ENCODE results near the gene FBXL17. TPM values are rescaled to one million over a fixed set of nuclear protein-coding genes. Genes with fewer than 3 reads are reported as not detected.
"Not testable (repeated sequence)": the region's sequence is repeated elsewhere in the genome, so short reads cannot be mapped to it uniquely, and the experiment has no call there.

The FBXL17 gene
- polyA plus RNA-seq, 1 experiment = 5.3 TPM

GRCh38 chr5:108418197-108418596, 36.3 kb upstream of the FBXL17 start:
- POLR2A ChIA-PET = no interaction called here
- H3K36me3 ChIP-seq (ENCODE audit: control insufficient read depth, insufficient read depth, low read length) = no peaks in the 10 kb centered on the region
- CTCF ChIA-PET = interaction anchor here (1.3 kb wide), 1 partner anchor 12 kb away, joined by 5 read pairs; no protein-coding TSS in a partner anchor
- no peak for DNase-seq (ENCODE audit: low read depth)
- no peaks in the 10 kb centered on the region for H3K27me3 ChIP-seq (ENCODE audit: control insufficient read depth, insufficient read depth, low read length)
- TF ChIP-seq CTCF (IDR thresholded peaks at IDR 0.05; ENCODE audit: insufficient read depth, low read depth, low read length) = no peak
- no peak overlapping the region for H3K4me3 ChIP-seq (ENCODE audit: low read depth, low read length)

- Histone ChIP-seq H3K4me3 (ENCODE audit: low read depth, low read length) (no peak overlapping the region), H3K27me3 (ENCODE audit: control insufficient read depth, insufficient read depth, low read length) (no peaks in the 10 kb centered on the region), H3K36me3 (ENCODE audit: control insufficient read depth, insufficient read depth, low read length) (no peaks in the 10 kb centered on the region)
- DNase-seq (ENCODE audit: low read depth) = no peak
- POLR2A ChIA-PET = no interaction called here
- CTCF ChIA-PET = no interaction called here
- no peak for TF ChIP-seq CTCF (IDR thresholded peaks at IDR 0.05; ENCODE audit: insufficient read depth, low read depth, low read length)
Observed at GRCh38 chr5:108417166-108417670, 35.3 kb upstream of the FBXL17 start.

GRCh38 chr5:108415726-108416125, 33.8 kb upstream of the FBXL17 start:
- Histone ChIP-seq H3K27me3 (ENCODE audit: control insufficient read depth, insufficient read depth, low read length) (no peaks in the 10 kb centered on the region), H3K4me3 (ENCODE audit: low read depth, low read length) (no peak overlapping the region), H3K36me3 (ENCODE audit: control insufficient read depth, insufficient read depth, low read length) (no peaks in the 10 kb centered on the region)
- DNase-seq (ENCODE audit: low read depth) = no peak
- POLR2A ChIA-PET = no interaction called here
- CTCF ChIA-PET = interaction anchor here (0.6 kb wide), 1 partner anchor 911 kb away, joined by 3 read pairs; no protein-coding TSS in a partner anchor
- TF ChIP-seq CTCF (IDR thresholded peaks at IDR 0.05; ENCODE audit: insufficient read depth, low read depth, low read length) = no peak

GRCh38 chr5:108409786-108410185, 27.9 kb upstream of the FBXL17 start:
- TF ChIP-seq CTCF (IDR thresholded peaks at IDR 0.05; ENCODE audit: insufficient read depth, low read depth, low read length) = no peak
- no peak overlapping the region for H3K4me3 ChIP-seq (ENCODE audit: low read depth, low read length)
- ChIA-PET CTCF (interaction anchor here (0.5 kb wide), 1 partner anchor 74 kb away, joined by 3 read pairs; no protein-coding TSS in a partner anchor), POLR2A (interaction anchor here (0.6 kb wide), 1 partner anchor 47 kb away, joined by 4 read pairs; no protein-coding TSS in a partner anchor)
- H3K36me3 ChIP-seq (ENCODE audit: control insufficient read depth, insufficient read depth, low read length) = no peaks in the 10 kb centered on the region
- DNase-seq (ENCODE audit: low read depth) = no peak
- no peaks in the 10 kb centered on the region for H3K27me3 ChIP-seq (ENCODE audit: control insufficient read depth, insufficient read depth, low read length)

GRCh38 chr5:108405201-108405600, 23.3 kb upstream of the FBXL17 start:
- CTCF ChIA-PET; DNase-seq (ENCODE audit: low read depth); H3K4me3 ChIP-seq (ENCODE audit: low read depth, low read length); H3K27me3 ChIP-seq (ENCODE audit: control insufficient read depth, insufficient read depth, low read length); H3K36me3 ChIP-seq (ENCODE audit: control insufficient read depth, insufficient read depth, low read length); POLR2A ChIA-PET: not testable (repeated sequence)

GRCh38 chr5:108398964-108399363, 17.1 kb upstream of the FBXL17 start:
- no peak for TF ChIP-seq CTCF (IDR thresholded peaks at IDR 0.05; ENCODE audit: insufficient read depth, low read depth, low read length)
- POLR2A ChIA-PET = no interaction called here
- Histone ChIP-seq H3K27me3 (ENCODE audit: control insufficient read depth, insufficient read depth, low read length) (no peaks in the 10 kb centered on the region), H3K4me3 (ENCODE audit: low read depth, low read length) (no peak overlapping the region), H3K36me3 (ENCODE audit: control insufficient read depth, insufficient read depth, low read length) (no peaks in the 10 kb centered on the region)
- DNase-seq (ENCODE audit: low read depth) = no peak
- CTCF ChIA-PET = interaction anchor here (0.6 to 1.1 kb wide), 2 partner anchors 12 to 22 kb away, joined by 3 read pairs; no protein-coding TSS in a partner anchor

- DNase-seq (ENCODE audit: low read depth); H3K36me3 ChIP-seq (ENCODE audit: control insufficient read depth, insufficient read depth, low read length); H3K27me3 ChIP-seq (ENCODE audit: control insufficient read depth, insufficient read depth, low read length); CTCF ChIA-PET; POLR2A ChIA-PET; H3K4me3 ChIP-seq (ENCODE audit: low read depth, low read length): not testable (repeated sequence)
Observed at GRCh38 chr5:108396837-108397236, 14.9 kb upstream of the FBXL17 start.
